IMR-90 (cell line): Measurements from ENCODE around the gene SAG. TPM values are rescaled to one million over a fixed set of nuclear protein-coding genes. Genes with fewer than 3 reads are reported as not detected.

Experiments used
- ATAC-seq: fragments of 200-7000 bp; cut with Tn5 transposase; 2 replicates; pipeline ENCODE4 v1.9.1; 2020; ENCODE audit warnings: low read depth, mild to moderate bottlenecking, moderate library complexity
- BruUV-seq: library from RNA; stranded (reverse); fragments of 400-500 nt; replicated peaks from 2 replicates; lab custom pipeline; 2021; lab: Mats Ljungman, UMichigan
- CTCF ChIA-PET: fragments of 300-600 bp; formaldehyde crosslinking; extraction: SDS; loops from one replicate; lab custom pipeline; 2021; ENCODE audit warnings: antibody characterized with exemption; lab: Yijun Ruan, JAX
- POLR2A ChIA-PET: fragments of 300-600 bp; sonication (Branson Sonifier 250); formaldehyde crosslinking; loops from one replicate; lab custom pipeline; 2022; ENCODE audit warnings: antibody characterized with exemption; ENCODE audit not compliant: unreplicated experiment; lab: Charles Lee
- DNase-seq: peaks from one replicate; pipeline ENCODE4 v3.0.0; 2013
- H2AFZ ChIP-seq: replicated peaks from 2 replicates; pipeline ENCODE3; 2013; ENCODE audit warnings: low read length, mild to moderate bottlenecking; ENCODE audit not compliant: poor library complexity
- H2AK5ac ChIP-seq: 2 replicates; pipeline ENCODE4 v1.6.1; 2013; ENCODE audit warnings: low read depth, low read length, inconsistent platforms
- H2AK9ac ChIP-seq: replicated peaks from 2 replicates; pipeline ENCODE3; 2013; ENCODE audit warnings: mild to moderate bottlenecking, low read depth, low read length, moderate library complexity; ENCODE audit not compliant: poor library complexity
- H2BK120ac ChIP-seq: 2 replicates; pipeline ENCODE4 v1.6.1; 2013; ENCODE audit warnings: low read depth, low read length, inconsistent platforms
- H2BK15ac ChIP-seq: 3 replicates; pipeline ENCODE4 v1.6.1; 2013; ENCODE audit warnings: low read depth, low read length, inconsistent platforms
- H2BK20ac ChIP-seq: 2 replicates; pipeline ENCODE4 v1.6.1; 2013; ENCODE audit warnings: low read depth, mild to moderate bottlenecking, inconsistent platforms, low read length, moderate library complexity
- H2BK5ac ChIP-seq: 2 replicates; pipeline ENCODE4 v1.6.1; 2013; ENCODE audit warnings: mild to moderate bottlenecking, low read depth, low read length, inconsistent platforms; ENCODE audit not compliant: poor library complexity, severe bottlenecking
- H3K14ac ChIP-seq: replicated peaks from 2 replicates; pipeline ENCODE4 v1.6.1; 2013; ENCODE audit warnings: low read depth, low read length, inconsistent platforms
- H3K18ac ChIP-seq: 2 replicates; pipeline ENCODE4 v1.6.1; 2013; ENCODE audit warnings: low read depth, low read length, control low read depth
- H3K23ac ChIP-seq: 2 replicates; pipeline ENCODE4 v1.6.1; 2013; ENCODE audit warnings: low read depth, low read length, inconsistent platforms
- H3K27ac ChIP-seq: 2 replicates; pipeline ENCODE4 v1.5.1; 2013; ENCODE audit warnings: mild to moderate bottlenecking, control low read depth, low read length; ENCODE audit not compliant: insufficient read depth
- H3K27me3 ChIP-seq: 2 replicates; pipeline ENCODE4 v1.6.1; 2013; ENCODE audit warnings: low read length; ENCODE audit not compliant: control insufficient read depth, insufficient read depth
- H3K36me3 ChIP-seq: 2 replicates; pipeline ENCODE4 v1.6.1; 2013; ENCODE audit warnings: low read length, mixed read lengths; ENCODE audit not compliant: control insufficient read depth, insufficient read depth
- H3K4ac ChIP-seq: 2 replicates; pipeline ENCODE4 v1.6.1; 2013; ENCODE audit warnings: low read depth, low read length, inconsistent platforms
- H3K4me1 ChIP-seq: 2 replicates; pipeline ENCODE4 v1.6.1; 2013; ENCODE audit warnings: low read length, mixed read lengths; ENCODE audit not compliant: control insufficient read depth, insufficient read depth
- H3K4me2 ChIP-seq: 2 replicates; pipeline ENCODE4 v1.6.1; 2013; ENCODE audit warnings: low read depth, mild to moderate bottlenecking, control low read depth, low read length, moderate library complexity
- H3K4me3 ChIP-seq: 2 replicates; pipeline ENCODE4 v1.5.1; 2013; ENCODE audit warnings: low read depth, mild to moderate bottlenecking, control low read depth, low read length, moderate library complexity; ENCODE audit not compliant: insufficient read depth
- H3K56ac ChIP-seq: 2 replicates; pipeline ENCODE4 v1.6.1; 2013; ENCODE audit warnings: low read length, inconsistent platforms; ENCODE audit not compliant: insufficient read depth; ENCODE audit errors: extremely low read depth
- H3K79me1 ChIP-seq, 2 experiments: 2 replicates each; pipeline ENCODE4 v1.6.1; 2013; ENCODE audit warnings: low read length in 2 of 2, inconsistent platforms in 1 of 2, low read depth in 1 of 2
- H3K9ac ChIP-seq: 2 replicates; pipeline ENCODE4 v1.6.1; 2013; ENCODE audit warnings: low read depth, low read length, control low read depth
- H3K9me1 ChIP-seq: 2 replicates; pipeline ENCODE4 v1.6.1; 2013; ENCODE audit warnings: low read length, inconsistent platforms; ENCODE audit not compliant: insufficient read depth
- H3K9me3 ChIP-seq: 2 replicates; pipeline ENCODE4 v1.6.1; 2013; ENCODE audit warnings: low read length; ENCODE audit not compliant: control insufficient read depth, insufficient read depth
- H4K20me1 ChIP-seq: 2 replicates; pipeline ENCODE4 v1.6.1; 2013; ENCODE audit warnings: low read length, inconsistent platforms; ENCODE audit not compliant: insufficient read depth
- H4K5ac ChIP-seq: 2 replicates; pipeline ENCODE4 v1.6.1; 2013; ENCODE audit warnings: mild to moderate bottlenecking, low read depth, low read length, control low read depth
- H4K8ac ChIP-seq, 2 experiments: 2 replicates each; pipeline ENCODE4 v1.6.1; 2013; ENCODE audit warnings: low read depth in 2 of 2, low read length in 2 of 2, control low read depth in 1 of 2, inconsistent platforms in 1 of 2
- H4K91ac ChIP-seq: 2 replicates; pipeline ENCODE4 v1.6.1; 2013; ENCODE audit warnings: low read depth, low read length, inconsistent platforms; ENCODE audit not compliant: insufficient read depth
- ELK1 ChIP-seq: fragments of 150-350 bp; IDR thresholded peaks from 2 replicates; pipeline ENCODE4 v1.6.1; 2016; ENCODE audit warnings: low read depth, mild to moderate bottlenecking, low read length, moderate library complexity, borderline replicate concordance
- MXI1 ChIP-seq: IDR thresholded peaks from 2 replicates; pipeline ENCODE4 v1.6.1; 2012; ENCODE audit warnings: low read depth, mild to moderate bottlenecking, low read length, moderate library complexity, borderline replicate concordance
- RFX5 ChIP-seq: IDR thresholded peaks from 2 replicates; pipeline ENCODE4 v1.8.0; 2012; ENCODE audit warnings: low read depth, mild to moderate bottlenecking, low read length, moderate library complexity
- WGBS, 2 experiments: methylation state at CpG; one replicate each; pipeline versions ENCODE4 v1.1.5 to v1.1.7; 2013; ENCODE audit warnings: missing lambda C conversion rate in 2 of 2; ENCODE audit not compliant: insufficient read length in 1 of 2; ENCODE audit errors: extremely low coverage in 2 of 2; 5-methylcytosine and 5-hydroxymethylcytosine counted together
- dilution Hi-C: fragments of 300-500 bp; cut with HindIII; formaldehyde crosslinking; loops from one replicate; pipeline ENCODE4 v1.14.3; 2018; ENCODE audit warnings: low sequenced_read_pairs; ENCODE audit not compliant: unreplicated experiment
- in situ Hi-C: fragments of 300-500 bp; cut with MboI; formaldehyde crosslinking; loops from 3 replicates; pipeline ENCODE4 v1.14.3; 2019; ENCODE audit warnings: low sequenced_read_pairs, inconsistent platforms, mixed read lengths
- intact Hi-C: fragments of 100-400 bp; cut with micrococcal nuclease; formaldehyde crosslinking; loops from 2 replicates; pipeline ENCODE4 v1.10.0; 2022
- polyA plus RNA-seq, 3 experiments: library from polyadenylated mRNA; depleted of rRNA; stranded (reverse); fragments of >200 nt; gene quantifications; 2 replicates each; pipeline ENCODE4 v1.2.3, GENCODE V29; 2012; ENCODE audit warnings: low replicate concordance in 1 of 3
- total RNA-seq: library from RNA; depleted of rRNA; stranded (reverse); fragments of >200 nt; gene quantifications from 2 replicates; pipeline ENCODE4 v1.2.3, GENCODE V29; 2012

The SAG gene
- total and polyA plus RNA-seq, 2 of the 4 experiments (the other 2 are of a cell fraction): not detected

DNA sequence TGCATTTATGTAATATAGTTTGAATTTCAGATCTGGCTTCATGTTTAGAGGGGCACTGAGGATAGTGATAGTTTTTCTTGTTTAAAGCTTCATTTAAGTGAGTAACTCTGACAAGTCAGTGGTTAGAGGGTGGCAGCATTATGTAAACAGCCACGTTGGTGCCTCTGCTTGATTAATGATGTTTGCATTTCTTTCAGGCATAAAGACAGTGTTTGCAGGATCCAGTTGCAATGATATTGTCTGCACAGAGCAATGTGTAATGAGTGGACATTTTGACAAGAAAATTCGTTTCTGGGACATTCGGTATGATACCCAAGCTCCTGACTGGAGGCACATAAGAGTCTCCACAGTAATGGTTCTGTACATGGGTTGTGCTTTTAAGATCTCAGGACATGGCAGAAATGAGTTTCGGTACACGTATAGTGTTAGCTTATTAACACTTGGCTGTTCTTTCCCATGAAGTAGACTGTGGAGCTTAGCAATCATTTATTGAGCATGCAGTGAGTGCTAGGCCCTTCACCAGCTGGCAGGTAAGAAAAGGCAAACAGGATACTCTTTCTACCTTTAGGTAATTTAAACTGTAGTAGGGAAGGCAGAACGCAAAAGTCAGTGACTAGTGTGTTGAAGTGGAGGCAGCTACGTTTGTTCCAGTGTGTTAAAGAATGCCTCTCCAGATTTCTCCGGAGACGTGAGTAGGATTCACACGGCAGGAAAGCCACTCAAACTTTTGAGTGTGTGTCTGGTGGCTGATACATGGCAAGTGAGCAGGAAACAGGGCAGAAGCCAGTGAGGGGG is 17.4 kb upstream of the SAG start:
- Histone ChIP-seq H3K4me2 (no peak overlapping the region), H3K14ac (no peak overlapping the region), H3K79me1 (peaks cover 6 to 10% of the 10 kb centered on the region in 2 experiments; a peak in 2 of 4 replicates), H3K4me3 (no peak overlapping the region), H3K9me3 (no peaks in the 10 kb centered on the region), H3K27me3 (no peaks in the 10 kb centered on the region), H2AK9ac (no peak overlapping the region), H3K9ac (no peak overlapping the region), H2BK15ac (no peak overlapping the region), H4K91ac (no peak overlapping the region), H3K4me1 (peaks cover 5% of the 10 kb centered on the region; the same call in 1 of the 2 replicates), H2AFZ (no peak overlapping the region), H4K8ac (no peak overlapping the region), H3K56ac (no peak overlapping the region), H2BK120ac (no peak overlapping the region), H3K23ac (no peak overlapping the region), H4K20me1 (peaks cover 5% of the 10 kb centered on the region; the same call in 1 of the 2 replicates), H3K4ac (no peak overlapping the region), H4K5ac (no peak overlapping the region), H3K18ac (no peak overlapping the region), H2BK5ac (no peak overlapping the region), H3K27ac (no peak overlapping the region), H2AK5ac (no peak overlapping the region), H3K9me1 (peaks cover 13% of the 10 kb centered on the region; the same call in 1 of the 2 replicates), H2BK20ac (no peak overlapping the region), H3K36me3 (peaks cover 61% of the 10 kb centered on the region)
- no TSS peak for BruUV-seq
- WGBS, 2 experiments: 45% methylated on average over 3 of the region's 10 CpGs; no CpG with 5 or more reads in 1 of the 2 experiments
- dilution Hi-C loops (no loop called here), in situ Hi-C loops (no loop called here), intact Hi-C loops (no loop called here)
- CTCF ChIA-PET: no interaction called here
- DNase-seq: no peak
- no peak for ATAC-seq
- POLR2A ChIA-PET: no interaction called here
- TF ChIP-seq ELK1: no peak
- TF ChIP-seq MXI1: no peak
- no peak for TF ChIP-seq RFX5
